H4 (cell line): Measurements from ENCODE around the gene KRTAP10-1. TPM values are rescaled to one million over a fixed set of nuclear protein-coding genes. Genes with fewer than 3 reads are reported as not detected.

Source experiments
- DNase-seq: peaks from one replicate; pipeline ENCODE4 v3.0.0-alpha.2; 2015; ENCODE audit warnings: low spot score
- total RNA-seq: library from RNA; depleted of rRNA; stranded (reverse); fragments of >200 nt; shearing (Covaris generic); gene quantifications from 2 replicates; pipeline ENCODE4 v1.2.3, GENCODE V29; 2014

Gene KRTAP10-1
- total RNA-seq, 1 experiment from 2014 or later, result not detected

DNA sequence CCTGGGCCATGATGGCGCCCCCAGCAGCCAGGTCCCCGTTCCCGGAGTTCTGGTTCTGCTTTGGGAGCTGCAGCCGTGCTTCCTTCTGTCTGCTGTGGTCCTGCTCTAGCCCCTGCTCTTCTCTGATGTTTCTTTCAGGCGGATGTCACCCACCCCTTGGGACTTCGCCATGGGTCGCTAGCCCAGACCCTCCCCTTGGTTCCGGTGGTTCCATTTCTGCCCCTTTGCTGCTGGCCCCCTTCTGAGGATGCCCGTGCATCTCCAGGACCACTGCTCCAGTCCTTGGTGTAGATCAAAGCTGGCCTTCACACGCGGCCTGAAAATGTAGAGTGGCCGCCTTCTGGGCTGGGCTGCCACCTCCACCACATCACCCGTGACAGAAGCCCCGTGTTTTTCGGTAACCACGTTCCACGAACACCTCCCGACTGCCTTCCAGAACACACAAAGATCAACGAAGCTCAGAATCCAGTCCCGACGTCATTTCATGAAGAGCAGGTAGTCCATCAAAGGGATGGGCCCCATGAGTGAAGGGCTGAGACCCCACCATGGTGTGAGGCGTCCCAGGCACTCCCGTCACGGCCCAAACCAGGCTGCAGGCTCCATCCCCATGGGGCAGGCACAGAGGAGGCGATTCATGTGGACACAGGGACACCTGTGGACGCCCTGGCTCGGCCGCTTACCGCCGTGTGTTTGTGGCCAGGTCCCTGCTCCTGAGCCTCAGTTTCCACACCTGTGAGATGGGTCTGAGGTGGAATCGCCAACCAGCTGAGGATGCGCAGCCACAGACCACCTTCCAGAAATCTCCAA is 24.4 kb downstream of the KRTAP10-1 start:
- DNase-seq, result no peak

DNA sequence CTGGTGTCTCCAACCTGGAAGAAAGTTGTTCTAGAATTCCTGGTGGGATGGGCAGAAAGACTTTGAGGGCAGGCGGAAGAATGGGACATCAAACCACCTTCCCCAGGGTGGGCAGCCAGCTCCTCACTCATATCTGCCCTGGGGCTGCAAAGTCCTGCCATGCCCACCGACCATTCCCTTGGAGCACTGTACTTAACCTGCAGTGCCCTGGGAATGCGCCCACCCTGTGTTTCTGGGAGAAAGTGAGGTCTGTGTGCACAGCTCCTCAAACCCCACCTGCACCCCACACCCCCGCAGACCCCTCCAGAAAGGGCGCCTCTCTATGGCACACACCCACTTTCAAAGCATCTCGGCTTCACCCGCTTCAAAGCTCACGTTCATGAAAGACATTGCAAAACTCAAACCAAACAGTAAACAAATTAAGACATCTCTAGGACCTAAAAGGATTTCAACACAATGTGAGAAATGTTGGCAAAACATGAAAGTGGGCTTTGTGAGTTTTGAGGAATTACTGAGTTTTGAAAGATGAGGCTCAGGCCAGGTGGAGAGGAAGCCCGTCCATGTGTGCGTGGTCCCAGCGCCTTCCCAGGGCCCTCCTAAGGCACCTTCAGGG is 25.1 kb downstream of the KRTAP10-1 start:
- DNase-seq, result no peak

DNA sequence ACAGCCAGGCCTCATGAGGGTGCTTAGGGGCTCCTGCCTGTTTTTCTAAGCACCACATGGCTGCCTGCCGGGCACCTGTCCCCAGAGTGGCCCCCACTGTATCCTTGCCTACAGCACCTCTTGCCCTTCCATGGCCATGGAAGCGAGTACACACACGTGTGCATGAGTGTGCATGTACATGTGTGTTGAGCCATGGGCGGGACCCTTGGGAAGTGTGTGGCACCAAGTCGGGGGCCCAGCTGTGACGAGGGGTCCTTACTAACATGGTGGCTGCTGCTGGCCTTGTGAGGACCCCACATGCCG is 25.8 kb downstream of the KRTAP10-1 start:
- no peak for DNase-seq

DNA sequence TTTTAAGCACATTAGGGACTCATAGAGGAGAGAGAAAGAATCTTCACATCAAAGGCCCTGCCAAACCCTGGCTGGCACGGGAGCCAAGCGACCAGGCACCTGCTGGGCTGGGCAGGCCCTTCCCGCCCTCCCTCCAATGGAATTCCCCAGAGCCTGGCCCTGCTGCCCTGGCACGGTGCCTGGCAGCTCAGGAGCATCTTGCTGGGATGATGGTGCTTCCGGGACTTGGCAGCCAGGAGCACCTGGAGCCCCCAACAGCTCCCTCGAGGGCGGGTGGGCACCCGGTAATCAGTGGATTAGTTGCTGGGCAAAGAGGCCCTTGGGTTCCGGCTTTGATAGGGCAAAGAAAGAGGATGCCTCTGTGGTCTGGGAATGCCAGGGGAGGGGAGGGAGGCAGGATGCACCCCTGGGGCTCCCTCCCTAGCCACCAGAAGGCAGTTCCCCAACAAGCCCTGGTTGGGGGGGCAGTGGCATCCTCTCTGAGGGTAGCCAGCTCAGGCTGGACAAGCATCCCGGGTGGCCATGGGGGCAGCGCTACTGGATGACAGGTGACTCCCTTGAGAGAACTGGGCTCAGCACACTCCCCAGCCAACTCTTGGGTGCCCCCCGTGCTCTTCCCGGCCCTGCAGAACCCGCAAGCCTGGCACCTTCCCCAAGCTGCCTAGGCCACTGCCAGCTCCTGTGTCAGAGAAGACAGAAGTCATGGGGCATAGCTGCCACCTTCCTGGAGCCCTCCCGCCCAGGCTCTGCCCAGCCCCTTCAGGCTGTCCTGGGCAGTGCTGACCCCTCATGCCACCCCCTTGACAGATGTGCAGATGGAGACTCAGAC is 26.4 kb downstream of the KRTAP10-1 start:
- DNase-seq, result no peak

DNA sequence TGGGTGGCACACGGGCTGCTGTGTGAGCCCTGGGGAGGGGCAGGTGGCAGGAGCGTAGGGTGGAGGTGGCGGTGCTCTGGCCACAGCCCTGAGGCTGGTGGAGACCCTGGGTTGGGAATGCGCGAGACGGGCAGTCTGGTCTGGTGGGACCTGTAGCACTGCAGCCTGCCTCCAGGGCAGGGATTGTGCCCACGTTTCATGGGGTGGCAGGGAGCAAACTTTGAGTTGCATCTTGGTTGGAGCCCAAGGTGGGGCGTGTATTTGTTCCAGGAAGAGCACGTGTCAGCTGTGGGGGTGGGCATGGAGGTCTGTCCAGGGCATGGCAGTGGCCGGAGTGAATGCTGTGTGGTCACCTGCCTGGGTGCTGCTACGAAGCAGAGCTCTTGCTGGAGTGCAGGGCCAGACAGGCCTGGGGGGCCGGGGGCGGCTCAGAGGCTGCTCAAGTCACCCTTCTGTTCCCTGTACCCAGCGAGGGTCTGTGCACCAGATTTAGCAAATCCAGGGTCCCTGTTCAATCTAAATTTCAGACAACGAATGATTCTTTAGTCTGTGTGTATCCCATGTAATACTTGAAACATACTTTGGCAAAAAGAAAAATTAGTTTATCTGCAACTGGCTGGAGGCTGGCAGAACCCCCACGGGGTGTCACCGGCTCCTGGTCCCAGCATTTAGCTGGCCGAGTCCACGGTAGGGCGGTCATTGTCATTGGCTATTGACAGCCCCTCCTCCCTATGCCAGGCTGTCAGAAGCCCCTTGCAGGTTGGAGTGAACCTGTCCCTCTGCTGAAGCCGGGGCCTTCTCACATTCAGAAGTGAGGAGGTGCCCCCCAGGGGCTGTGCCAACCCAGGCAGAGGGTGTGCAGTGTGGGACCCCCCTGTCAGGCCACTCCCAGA is 27.3 kb downstream of the KRTAP10-1 start:
- DNase-seq, result no peak

DNA sequence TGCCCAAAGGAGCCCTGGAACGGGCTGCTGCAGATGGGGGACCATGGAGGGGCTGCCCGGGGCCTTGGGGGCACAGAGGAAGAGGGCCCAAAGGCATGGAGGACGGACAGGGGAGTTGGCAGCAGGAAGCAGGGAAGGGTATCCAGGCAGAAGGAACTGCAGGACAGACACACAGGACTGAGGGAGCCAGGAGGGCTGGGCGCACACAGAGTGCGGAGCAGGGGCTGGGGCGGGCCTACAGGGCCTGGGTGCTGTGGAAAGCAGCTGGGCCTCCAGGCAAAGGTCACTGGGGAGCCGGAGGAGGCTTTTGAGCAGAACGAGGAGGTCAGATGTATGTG is 28.1 kb downstream of the KRTAP10-1 start:
- no peak for DNase-seq

DNA sequence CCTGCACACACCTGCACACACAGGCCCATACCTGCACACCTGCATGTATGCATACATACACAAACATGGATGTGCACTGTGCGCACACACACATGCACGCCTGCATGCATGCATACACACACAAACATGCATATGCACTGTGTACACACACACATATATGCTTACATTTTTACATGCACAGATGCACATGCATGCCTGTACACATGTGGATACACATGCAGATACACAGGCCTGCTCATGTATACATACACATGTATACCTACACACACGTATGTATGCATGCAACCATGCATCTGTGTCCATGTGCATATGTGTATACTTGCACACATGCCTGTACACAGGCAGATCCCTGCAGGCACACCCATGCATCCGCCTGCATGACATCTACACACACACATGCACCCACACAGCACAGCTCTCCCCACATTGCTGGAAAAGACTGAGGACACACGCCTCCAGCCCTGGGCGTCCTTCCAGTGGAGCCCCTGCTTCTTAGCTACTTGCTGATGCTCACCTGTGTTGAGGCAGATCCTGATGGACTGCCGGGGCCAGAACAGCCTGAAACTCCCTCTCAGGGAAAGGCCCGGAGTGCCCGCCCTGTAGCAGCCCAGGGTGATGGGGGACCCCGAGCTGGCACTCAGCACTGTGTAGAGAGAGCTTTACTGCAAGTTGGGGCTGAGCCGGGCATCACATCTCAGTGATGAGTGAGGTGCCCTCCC is 28.6 kb downstream of the KRTAP10-1 start:
- DNase-seq, result no peak

DNA sequence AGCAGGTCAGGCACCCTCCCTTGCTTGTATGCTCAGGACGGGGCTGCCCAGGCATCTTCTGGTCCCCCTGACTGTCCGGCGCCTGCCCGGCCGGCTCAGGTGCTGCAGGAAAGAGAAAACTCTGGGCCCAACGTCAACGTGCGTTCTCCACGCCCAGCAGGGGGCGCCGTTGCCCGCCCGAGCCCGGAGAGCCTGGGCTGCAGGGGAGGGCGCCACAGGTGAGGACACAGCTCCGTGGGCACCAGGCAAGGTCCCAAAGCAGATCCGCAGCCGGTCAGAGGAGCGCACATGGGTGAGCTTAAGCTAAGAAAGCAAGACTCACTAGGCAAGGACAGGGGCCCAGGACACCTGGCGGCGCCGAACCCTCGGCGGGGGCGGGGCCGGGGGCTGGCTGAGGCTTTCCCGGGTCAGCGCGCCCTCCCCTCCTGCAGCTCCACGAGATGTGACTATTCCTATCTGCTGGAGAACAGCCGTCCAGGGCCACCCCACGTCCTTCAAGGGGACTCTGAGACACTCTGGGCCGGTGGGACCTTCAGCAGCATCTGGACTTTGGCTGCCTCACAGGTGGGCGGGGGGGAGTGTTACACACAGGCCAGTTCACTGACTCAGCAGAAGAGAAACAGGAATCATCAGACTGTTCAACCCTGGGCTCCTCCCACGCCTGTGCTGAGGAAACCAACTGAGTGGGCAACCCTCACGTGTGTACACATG is 29.3 kb downstream of the KRTAP10-1 start:
- DNase-seq, result peak; percentile 57

DNA sequence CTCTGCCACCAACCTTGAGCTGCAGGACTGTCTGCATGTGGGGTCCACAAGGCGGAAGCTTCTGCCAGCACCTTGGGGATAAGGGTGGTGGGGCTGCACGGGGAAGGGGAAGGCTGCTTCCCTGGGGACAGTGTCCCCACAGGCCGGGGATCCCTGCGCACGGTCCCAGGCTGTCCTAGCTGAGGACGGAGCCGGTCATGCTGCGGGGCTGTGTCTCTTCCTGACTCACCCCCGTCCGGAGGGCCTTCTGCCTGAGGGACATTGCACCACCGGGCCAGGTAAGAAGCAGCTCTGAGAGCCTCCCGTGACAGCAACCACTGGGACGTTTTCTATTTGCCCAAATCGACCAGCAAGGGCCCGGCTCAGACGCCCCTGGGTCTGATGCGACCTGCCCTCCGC is 29.9 kb downstream of the KRTAP10-1 start:
- no peak for DNase-seq

DNA sequence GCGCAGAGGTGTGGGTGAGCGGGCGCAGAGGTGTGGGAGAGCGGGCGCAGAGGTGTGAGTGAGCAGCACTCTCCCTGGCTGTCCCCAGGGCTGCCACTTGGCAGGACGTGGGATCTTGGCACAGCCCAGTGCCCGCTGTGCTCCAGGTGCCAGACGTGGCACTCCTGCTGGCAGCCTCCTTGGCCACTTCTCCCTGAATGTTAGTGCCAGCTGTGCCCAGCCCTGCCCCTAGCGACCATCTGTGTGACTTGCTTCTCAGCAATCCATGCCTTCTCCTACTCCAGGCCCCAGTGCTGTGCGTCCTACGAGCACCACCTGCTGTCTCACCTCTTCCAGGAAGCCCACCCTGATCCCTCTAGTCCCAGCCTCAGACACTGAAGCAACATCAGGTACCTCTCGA is 30.5 kb downstream of the KRTAP10-1 start:
- peak; percentile 82 for DNase-seq

DNA sequence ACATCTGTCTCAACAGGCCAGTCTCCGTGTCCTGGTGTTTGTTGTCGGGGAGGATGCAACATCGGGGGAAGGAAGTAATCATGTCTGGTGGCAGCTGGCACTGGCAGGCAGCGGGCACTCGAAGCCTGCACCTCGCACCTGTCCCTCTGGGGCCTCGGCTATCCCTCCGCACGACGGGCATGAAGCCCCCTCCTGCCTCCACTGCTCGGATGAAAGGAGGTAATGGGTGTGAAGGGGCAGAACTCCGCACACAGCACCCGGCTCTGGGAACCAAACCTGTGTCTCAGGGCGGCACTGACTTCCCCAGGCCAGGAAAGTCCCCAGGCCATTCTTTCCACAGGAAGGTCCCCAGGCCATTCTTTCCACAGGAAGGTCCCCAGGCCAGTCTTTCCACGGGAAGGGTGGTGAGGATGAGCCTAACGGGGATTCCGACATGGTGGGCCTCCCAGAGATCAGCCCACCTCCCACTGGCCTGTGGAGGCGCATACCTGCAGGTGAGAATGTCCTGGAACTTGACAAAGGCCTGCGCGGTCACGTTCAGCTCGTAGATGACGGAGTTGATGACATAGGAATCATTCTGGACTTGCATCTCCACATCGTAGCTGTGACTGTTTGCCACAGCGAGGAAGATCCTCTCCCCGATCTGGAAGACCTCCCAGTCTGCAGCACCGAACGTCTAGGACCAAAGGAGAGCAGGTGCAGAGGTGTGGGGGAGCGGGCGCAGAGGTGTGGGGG is 31.1 kb downstream of the KRTAP10-1 start:
- DNase-seq, result no peak

DNA sequence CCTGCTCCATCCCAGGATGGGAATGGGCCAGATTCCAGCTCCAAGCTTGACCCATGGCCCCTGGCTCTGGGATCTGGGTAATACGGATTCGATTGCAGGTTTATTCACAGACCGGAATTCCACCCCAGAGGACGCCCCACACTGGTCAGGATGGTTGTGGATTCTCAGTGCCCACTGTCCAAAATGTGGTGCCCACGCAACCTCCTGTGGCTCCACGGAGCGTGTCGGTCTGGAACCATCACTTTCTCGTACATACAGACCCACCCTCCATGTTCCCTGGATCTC is 31.6 kb downstream of the KRTAP10-1 start:
- no peak for DNase-seq

DNA sequence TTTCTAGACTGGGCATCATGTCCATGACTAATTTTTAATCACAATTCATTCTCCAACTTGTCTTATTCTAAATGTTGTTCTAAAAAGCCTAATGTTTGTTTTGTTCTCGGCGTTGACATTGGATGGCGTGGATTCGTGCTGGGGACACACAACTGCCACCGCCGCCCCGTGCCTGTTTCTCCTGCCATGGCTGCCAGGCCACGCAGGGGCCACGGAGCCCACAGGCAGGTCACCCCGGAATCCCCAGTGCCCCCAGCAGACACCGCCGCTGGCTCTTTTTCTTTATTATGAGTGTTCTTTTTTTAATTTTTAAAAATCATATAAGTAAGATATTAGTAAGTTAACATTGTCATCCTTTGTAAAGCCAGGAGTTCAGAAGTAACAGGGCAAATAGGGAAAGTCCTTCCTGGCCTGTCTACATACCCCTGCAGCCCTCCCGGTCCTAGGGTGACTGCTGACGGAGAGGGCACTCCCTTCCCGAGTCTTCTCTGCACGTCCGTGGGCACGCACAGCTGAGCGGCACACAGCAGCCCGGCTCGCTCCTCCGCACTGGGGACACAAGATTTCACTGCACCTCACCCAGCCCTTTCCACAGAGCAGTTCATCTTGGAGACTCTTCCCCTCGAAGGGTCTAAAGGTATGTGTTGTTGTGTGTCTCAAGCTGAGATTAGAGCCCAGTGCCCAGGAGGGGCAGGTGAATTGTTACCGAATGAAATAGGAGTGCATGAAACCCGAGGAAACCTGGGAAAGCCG is 32.1 kb downstream of the KRTAP10-1 start:
- DNase-seq, result no peak

DNA sequence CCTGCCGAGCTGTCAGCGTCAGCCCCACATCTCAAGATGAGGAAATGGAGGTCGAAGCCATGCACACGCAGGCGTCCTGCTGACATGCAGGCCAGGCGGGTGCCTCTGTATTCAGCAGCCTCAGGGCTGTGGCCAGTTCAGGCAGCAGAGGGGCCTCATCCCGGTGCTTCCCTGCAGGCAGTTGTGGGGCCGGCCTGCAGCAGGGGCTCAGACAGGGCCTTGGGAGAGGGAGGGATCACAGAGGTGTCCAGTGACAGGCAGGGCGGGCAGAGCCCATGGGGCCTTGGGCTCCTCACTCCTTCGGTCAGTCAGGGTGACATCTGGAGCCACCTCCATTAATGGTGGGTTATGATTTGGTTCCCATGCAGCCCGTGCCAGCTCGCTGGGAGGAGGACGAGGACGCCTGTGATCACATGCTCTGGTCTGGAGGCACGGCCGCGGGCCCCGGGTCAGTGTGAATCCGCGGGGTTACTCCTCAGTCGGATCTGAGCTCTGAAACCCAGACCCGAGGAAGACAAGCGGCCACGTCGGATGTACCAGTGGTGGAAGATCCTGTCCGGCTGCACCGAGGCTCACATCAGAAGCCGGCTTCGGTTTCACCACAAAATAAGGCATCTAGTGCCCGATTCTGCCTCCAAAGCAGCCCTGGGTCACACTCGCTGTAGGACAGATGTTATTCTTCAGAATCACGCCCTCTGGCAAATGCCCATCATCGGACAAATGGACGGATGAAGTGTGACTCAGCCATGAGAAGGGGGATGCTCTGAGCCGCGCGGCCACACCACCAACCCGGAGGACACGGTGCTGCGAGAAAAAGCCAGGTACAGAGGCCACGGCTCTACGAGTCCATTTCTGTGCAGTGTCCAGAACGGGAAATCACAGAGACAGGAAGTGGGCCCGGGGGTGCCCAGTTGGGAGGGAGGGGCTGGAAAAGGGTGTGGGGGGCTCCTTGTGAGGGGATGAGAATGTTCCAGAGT is 33.4 kb downstream of the KRTAP10-1 start:
- DNase-seq, result no peak

DNA sequence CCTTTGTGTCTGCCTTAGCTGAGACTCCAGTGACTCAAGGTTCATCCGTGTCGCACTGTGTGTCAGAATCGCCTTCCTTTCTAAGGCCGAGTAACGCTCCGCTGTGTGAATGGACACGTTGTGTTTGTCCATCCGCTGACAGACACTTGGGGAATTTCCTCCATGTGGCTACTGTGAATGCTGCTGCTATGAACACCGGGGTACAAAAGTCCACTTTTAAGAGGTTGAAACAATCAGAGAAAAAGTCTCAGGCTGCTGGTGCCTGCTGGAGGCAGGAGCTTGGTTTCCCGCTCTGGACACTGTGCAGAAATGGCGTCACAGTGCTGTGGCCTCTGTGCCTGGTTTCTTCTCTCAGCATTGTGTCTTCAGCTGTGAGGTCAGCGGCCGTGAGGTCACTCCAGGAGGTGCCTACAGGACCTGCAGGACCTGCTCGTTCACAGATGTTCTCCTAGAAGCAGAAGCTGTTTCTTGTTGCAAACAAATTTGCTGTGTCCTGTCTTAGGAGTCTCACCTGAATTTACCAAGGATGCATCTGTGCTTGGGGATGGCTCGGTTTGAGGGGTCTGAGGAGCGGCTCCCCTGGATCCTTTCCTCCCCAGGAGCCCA is 34.2 kb downstream of the KRTAP10-1 start:
- no peak for DNase-seq

DNA sequence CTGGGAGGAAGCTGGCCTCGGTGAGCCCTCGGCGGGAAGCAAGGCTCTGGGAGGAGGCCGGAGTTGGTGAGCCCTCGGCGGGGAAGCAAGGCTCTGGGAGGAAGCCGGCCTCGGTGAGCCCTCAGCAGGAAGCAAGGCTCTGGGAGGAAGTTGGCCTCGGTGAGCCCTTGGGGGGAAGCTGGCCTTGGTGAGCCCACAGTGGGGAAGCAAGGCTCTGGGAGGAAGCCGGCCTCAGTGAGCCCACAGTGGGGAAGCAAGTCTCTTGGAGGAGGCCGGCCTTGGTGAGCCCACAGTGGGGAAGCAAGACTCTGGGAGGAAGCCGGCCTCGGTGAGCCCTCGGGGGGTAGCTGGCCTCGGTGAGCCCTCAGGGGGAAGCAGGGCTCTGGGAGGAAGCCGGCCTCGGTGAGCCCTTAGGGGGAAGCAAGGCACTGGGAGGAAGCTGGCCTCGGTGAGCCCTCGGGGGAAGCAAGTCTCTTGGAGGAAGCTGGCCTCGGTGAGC is 36.0 kb downstream of the KRTAP10-1 start:
- no peak for DNase-seq
